HG03097 (cell line): ENCODE data around the gene NFIC.
"Not testable (repeated sequence)": the region's sequence is repeated elsewhere in the genome, so short reads cannot be mapped to it uniquely, and the experiment has no call there.

ENCODE experiments used
- ATAC-seq: cut with Tn5 transposase; IDR thresholded peaks from one replicate; pipeline ENCODE4 v1.9.1; 2021; ENCODE audit not compliant: unreplicated experiment, low FRiP score

NFIC gene

GRCh38 chr19:3336680-3337523, 29.5 kb upstream of the NFIC start:
- no peak for ATAC-seq

- no peak for ATAC-seq
These were observed 27.7 kb upstream of the NFIC start for GRCh38 chr19:3338541-3339181.

- ATAC-seq = no peak
These were observed 26.0 kb upstream of the NFIC start for GRCh38 chr19:3340340-3340739.

- no peak for ATAC-seq
These were observed 24.1 kb upstream of the NFIC start for GRCh38 chr19:3342246-3342645.

GRCh38 chr19:3342962-3343361, 23.4 kb upstream of the NFIC start:
- not testable (repeated sequence) for ATAC-seq

- no peak for ATAC-seq
These were observed 22.5 kb upstream of the NFIC start for GRCh38 chr19:3343619-3344502.

- no peak for ATAC-seq
These were observed 21.5 kb upstream of the NFIC start for GRCh38 chr19:3344608-3345598.

- ATAC-seq = no peak
These were observed 20.4 kb upstream of the NFIC start for GRCh38 chr19:3345850-3346460.

GRCh38 chr19:3346677-3347353, 19.6 kb upstream of the NFIC start:
- no peak for ATAC-seq

- ATAC-seq = no peak
These were observed 18.3 kb upstream of the NFIC start for GRCh38 chr19:3348042-3348441.

- ATAC-seq = not testable (repeated sequence)
These were observed 17.9 kb upstream of the NFIC start for GRCh38 chr19:3348469-3348868.

- ATAC-seq = no peak
These were observed 16.2 kb upstream of the NFIC start for GRCh38 chr19:3350014-3350663.

GRCh38 chr19:3351702-3352447, 14.5 kb upstream of the NFIC start:
- ATAC-seq = no peak

- no peak for ATAC-seq
These were observed 12.9 kb upstream of the NFIC start for GRCh38 chr19:3353493-3353892.

GRCh38 chr19:3356805-3357204, 9.6 kb upstream of the NFIC start:
- ATAC-seq = no peak

- no peak for ATAC-seq
These were observed 9.0 kb upstream of the NFIC start for GRCh38 chr19:3357271-3357991.
